H9 (cell line): ENCODE results near the gene LRRC8C. TPM values are rescaled to one million over a fixed set of nuclear protein-coding genes. Genes with fewer than 3 reads are reported as not detected.

Experiments used
- DNase-seq: peaks from one replicate; pipeline ENCODE4 v3.0.0-alpha.2; 2017
- H2AFZ ChIP-seq: one replicate; pipeline ENCODE4 v1.6.1; 2013; ENCODE audit warnings: mild to moderate bottlenecking, low read length, control low read depth, moderate library complexity
- H2AK5ac ChIP-seq: 2 replicates; pipeline ENCODE4 v1.6.1; 2013; ENCODE audit warnings: low read length, control low read depth, mixed read lengths; ENCODE audit not compliant: insufficient read length
- H2BK120ac ChIP-seq: one replicate; pipeline ENCODE4 v1.6.1; 2013; ENCODE audit warnings: low read depth, mild to moderate bottlenecking, low read length, control low read depth, inconsistent platforms; ENCODE audit not compliant: poor library complexity, severe bottlenecking
- H2BK12ac ChIP-seq: 2 replicates; pipeline ENCODE4 v1.6.1; 2013; ENCODE audit warnings: low read length, control low read depth, mixed read lengths, low read depth; ENCODE audit not compliant: insufficient read length
- H2BK15ac ChIP-seq: 2 replicates; pipeline ENCODE4 v1.6.1; 2013; ENCODE audit warnings: low read depth, low read length, control low read depth
- H2BK20ac ChIP-seq: one replicate; pipeline ENCODE4 v1.6.1; 2013; ENCODE audit warnings: low read depth, mild to moderate bottlenecking, low read length, control low read depth, inconsistent platforms; ENCODE audit not compliant: poor library complexity, severe bottlenecking
- H2BK5ac ChIP-seq: 2 replicates; pipeline ENCODE4 v1.6.1; 2013; ENCODE audit warnings: low read length, control low read depth, mixed read lengths; ENCODE audit not compliant: insufficient read length
- H3K14ac ChIP-seq: 2 replicates; pipeline ENCODE4 v1.6.1; 2013; ENCODE audit warnings: low read length, control low read depth; ENCODE audit not compliant: insufficient read depth
- H3K18ac ChIP-seq: 2 replicates; pipeline ENCODE4 v1.6.1; 2013; ENCODE audit warnings: low read depth, mild to moderate bottlenecking, mixed read lengths, low read length, control low read depth; ENCODE audit not compliant: insufficient read length
- H3K23ac ChIP-seq: 2 replicates; pipeline ENCODE4 v1.6.1; 2013; ENCODE audit warnings: low read length, control low read depth, mixed read lengths, low read depth; ENCODE audit not compliant: insufficient read length
- H3K23me2 ChIP-seq: 2 replicates; pipeline ENCODE4 v1.6.1; 2013; ENCODE audit warnings: low read depth, mild to moderate bottlenecking, mixed read lengths, low read length, control low read depth; ENCODE audit not compliant: insufficient read length, poor library complexity, severe bottlenecking
- H3K27ac ChIP-seq: 2 replicates; pipeline ENCODE4 v1.5.1; 2013; ENCODE audit warnings: low read length, control low read depth, mixed read lengths, low read depth; ENCODE audit not compliant: insufficient read length
- H3K27me3 ChIP-seq: 2 replicates; pipeline ENCODE4 v1.6.1; 2013; ENCODE audit warnings: low read length, control low read depth, inconsistent platforms; ENCODE audit not compliant: insufficient read depth
- H3K4ac ChIP-seq: 2 replicates; pipeline ENCODE4 v1.6.1; 2013; ENCODE audit warnings: low read depth, mild to moderate bottlenecking, control low read depth, inconsistent platforms, low read length, moderate library complexity
- H3K4me1 ChIP-seq: 2 replicates; pipeline ENCODE4 v1.6.1; 2013; ENCODE audit warnings: low read length, control low read depth, inconsistent platforms; ENCODE audit not compliant: insufficient read depth
- H3K4me2 ChIP-seq: 2 replicates; pipeline ENCODE4 v1.6.1; 2013; ENCODE audit warnings: low read length, control low read depth, mixed read lengths; ENCODE audit not compliant: insufficient read length, insufficient read depth
- H3K56ac ChIP-seq: 2 replicates; pipeline ENCODE4 v1.6.1; 2013; ENCODE audit warnings: low read depth, mild to moderate bottlenecking, mixed read lengths, low read length, control low read depth; ENCODE audit not compliant: insufficient read length
- H3K79me1 ChIP-seq: 2 replicates; pipeline ENCODE4 v1.6.1; 2013; ENCODE audit warnings: low read depth, mild to moderate bottlenecking, moderate library complexity, low read length, control low read depth, inconsistent platforms; ENCODE audit not compliant: insufficient read depth, poor library complexity, severe bottlenecking
- H3K79me2 ChIP-seq: 2 replicates; pipeline ENCODE4 v1.6.1; 2013; ENCODE audit warnings: low read length, control low read depth, inconsistent platforms; ENCODE audit not compliant: insufficient read depth
- H3K9ac ChIP-seq: 2 replicates; pipeline ENCODE4 v1.6.1; 2013; ENCODE audit warnings: low read length, control low read depth, mixed read lengths; ENCODE audit not compliant: insufficient read length; ENCODE audit errors: extremely low read depth
- H3K9me3 ChIP-seq: one replicate; pipeline ENCODE4 v1.6.1; 2013; ENCODE audit warnings: low read depth, low read length, inconsistent platforms; ENCODE audit not compliant: control insufficient read depth
- H3T11ph ChIP-seq: one replicate; pipeline ENCODE4 v1.6.1; 2013; ENCODE audit warnings: mild to moderate bottlenecking, low read length, control low read depth, inconsistent platforms
- H4K20me1 ChIP-seq: one replicate; pipeline ENCODE4 v1.6.1; 2013; ENCODE audit not compliant: control insufficient read depth, insufficient read length, insufficient read depth
- H4K5ac ChIP-seq: 2 replicates; pipeline ENCODE4 v1.6.1; 2013; ENCODE audit warnings: low read depth, mild to moderate bottlenecking, mixed read lengths, low read length, control low read depth; ENCODE audit not compliant: insufficient read length
- H4K8ac ChIP-seq: replicated peaks from 2 replicates; pipeline ENCODE4 v1.6.1; 2013; ENCODE audit warnings: low read length, control low read depth, mixed read lengths, low read depth; ENCODE audit not compliant: insufficient read length
- H4K91ac ChIP-seq: 2 replicates; pipeline ENCODE4 v1.6.1; 2013; ENCODE audit warnings: low read depth, mild to moderate bottlenecking, moderate library complexity, mixed read lengths, low read length, control low read depth; ENCODE audit not compliant: insufficient read length
- H3K27ac Mint-ChIP-seq, 3 experiments: 2 replicates in 2 of 3; 3 replicates in 1 of 3; pipeline ENCODE4 v1.8.0; 2020 to 2021; ENCODE audit warnings: mixed read lengths in 3 of 3, mild to moderate bottlenecking in 1 of 3, moderate library complexity in 1 of 3
- H3K27me3 Mint-ChIP-seq: 2 replicates; pipeline ENCODE4 v1.8.0; 2021; ENCODE audit warnings: low read depth, mild to moderate bottlenecking, moderate library complexity, mixed read lengths
- H3K36me3 Mint-ChIP-seq, 3 experiments: 2 replicates in 2 of 3; 3 replicates in 1 of 3; pipeline ENCODE4 v1.8.0; 2020 to 2021; ENCODE audit warnings: low read depth in 3 of 3, mixed read lengths in 3 of 3; ENCODE audit not compliant: insufficient read depth in 1 of 3
- H3K4me1 Mint-ChIP-seq, 2 experiments: 2 replicates each; pipeline ENCODE4 v1.8.0; 2020; ENCODE audit warnings: mixed read lengths in 2 of 2
- H3K4me3 Mint-ChIP-seq, 2 experiments: 2 replicates in 1 of 2; 3 replicates in 1 of 2; pipeline ENCODE4 v1.8.0; 2020 to 2021; ENCODE audit warnings: mild to moderate bottlenecking in 2 of 2, mixed read lengths in 2 of 2, moderate library complexity in 1 of 2
- H3K9me3 Mint-ChIP-seq, 2 experiments: 2 replicates in 1 of 2; 3 replicates in 1 of 2; pipeline ENCODE4 v1.8.0; 2020; ENCODE audit warnings: mild to moderate bottlenecking in 2 of 2, mixed read lengths in 2 of 2, moderate library complexity in 1 of 2
- WGBS: extraction: QIAGEN DNeasy Blood & Tissue Kit; methylation state at CpG from one replicate; pipeline ENCODE4 v1.1.7; 2013; ENCODE audit warnings: missing lambda C conversion rate, low lambda C conversion rate, mixed read lengths; ENCODE audit not compliant: insufficient read length; ENCODE audit errors: extremely low coverage; 5-methylcytosine and 5-hydroxymethylcytosine counted together
- total RNA-seq: library from RNA; stranded (reverse); gene quantifications from 2 replicates; pipeline ENCODE4 v1.2.1, GENCODE V29; 2021
- TF ChIP-seq, protein P1 (sequence below): fragments of 200-600 bp; sonication (generic); conservative IDR thresholded peaks from 3 replicates; pipeline ENCODE4 v1.8.0; 2021; ENCODE audit warnings: antibody characterized with exemption, mild to moderate bottlenecking

The LRRC8C gene
- total RNA-seq, 1 experiment from 2014 or later: 1.9 TPM

- no peaks in the 10 kb centered on the region for H3K27me3 ChIP-seq
- H2BK120ac ChIP-seq: no peak overlapping the region
- no peak overlapping the region for H4K8ac ChIP-seq
- H3K4ac ChIP-seq: no peak overlapping the region
- no peak overlapping the region for H3K14ac ChIP-seq
- no peak overlapping the region for H2AFZ ChIP-seq
- H3K9me3 ChIP-seq: no peaks in the 10 kb centered on the region
- H3K36me3 Mint-ChIP-seq: peaks cover 0 to 4% (median 0%) of the 10 kb centered on the region in 3 experiments; a peak in 2 of 7 replicates
- no peak overlapping the region for H3K4me2 ChIP-seq
- H3K79me1 ChIP-seq: no peaks in the 10 kb centered on the region
- no peak overlapping the region for H2BK20ac ChIP-seq
- H3K4me1 ChIP-seq: no peaks in the 10 kb centered on the region; the same call in none of the 2 replicates
- H3K9ac ChIP-seq: no peak overlapping the region
- no peaks in the 10 kb centered on the region for H3K23me2 ChIP-seq
- H3K79me2 ChIP-seq: no peaks in the 10 kb centered on the region
- no peak overlapping the region for H3K56ac ChIP-seq
- no peak overlapping the region for H3T11ph ChIP-seq
- no peak overlapping the region for H3K27ac ChIP-seq
- TF ChIP-seq, protein P1, sequence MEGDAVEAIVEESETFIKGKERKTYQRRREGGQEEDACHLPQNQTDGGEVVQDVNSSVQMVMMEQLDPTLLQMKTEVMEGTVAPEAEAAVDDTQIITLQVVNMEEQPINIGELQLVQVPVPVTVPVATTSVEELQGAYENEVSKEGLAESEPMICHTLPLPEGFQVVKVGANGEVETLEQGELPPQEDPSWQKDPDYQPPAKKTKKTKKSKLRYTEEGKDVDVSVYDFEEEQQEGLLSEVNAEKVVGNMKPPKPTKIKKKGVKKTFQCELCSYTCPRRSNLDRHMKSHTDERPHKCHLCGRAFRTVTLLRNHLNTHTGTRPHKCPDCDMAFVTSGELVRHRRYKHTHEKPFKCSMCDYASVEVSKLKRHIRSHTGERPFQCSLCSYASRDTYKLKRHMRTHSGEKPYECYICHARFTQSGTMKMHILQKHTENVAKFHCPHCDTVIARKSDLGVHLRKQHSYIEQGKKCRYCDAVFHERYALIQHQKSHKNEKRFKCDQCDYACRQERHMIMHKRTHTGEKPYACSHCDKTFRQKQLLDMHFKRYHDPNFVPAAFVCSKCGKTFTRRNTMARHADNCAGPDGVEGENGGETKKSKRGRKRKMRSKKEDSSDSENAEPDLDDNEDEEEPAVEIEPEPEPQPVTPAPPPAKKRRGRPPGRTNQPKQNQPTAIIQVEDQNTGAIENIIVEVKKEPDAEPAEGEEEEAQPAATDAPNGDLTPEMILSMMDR: no peak
- no peak overlapping the region for H2BK15ac ChIP-seq
- no peak overlapping the region for H2AK5ac ChIP-seq
- no peaks in the 10 kb centered on the region for H4K20me1 ChIP-seq
- H4K91ac ChIP-seq: no peak overlapping the region
- no CpG with 5 or more reads among the region's 2 CpGs for WGBS
- no peak overlapping the region for H3K23ac ChIP-seq
- no peak overlapping the region for H3K18ac ChIP-seq
- peaks cover 0 to 6% of the 10 kb centered on the region in 2 experiments; a peak in 2 of 5 replicates for H3K9me3 Mint-ChIP-seq
- no peak for DNase-seq
- H2BK12ac ChIP-seq: no peak overlapping the region
- no peak overlapping the region for H3K27ac Mint-ChIP-seq
- H3K4me3 Mint-ChIP-seq: no peak overlapping the region
- no peak overlapping the region for H2BK5ac ChIP-seq
- H3K27me3 Mint-ChIP-seq: peaks cover 12% of the 10 kb centered on the region
- H3K4me1 Mint-ChIP-seq: peaks cover 9 to 10% of the 10 kb centered on the region in 2 experiments
- no peak overlapping the region for H4K5ac ChIP-seq
Measured at GRCh38 chr1:89754518-89754917, 121.6 kb downstream of the LRRC8C start.
